ENCODE measurements around the gene DNAJB11. TPM values are rescaled to one million over a fixed set of nuclear protein-coding genes. Genes with fewer than 3 reads are reported as not detected.

The DNAJB11 gene
- total and polyA plus RNA-seq, 8 donors = 17.0 to 62.1 (median 31.9) TPM

- intact Hi-C loops (cut with DNase I; ENCODE audit: low total_unique reads) = no loop called here
- no peak for DNase-seq
- Histone ChIP-seq H3K27ac (no peak overlapping the region), H3K4me3 (no peak overlapping the region), H3K36me3 (no peaks in the 10 kb centered on the region), H3K27me3 (no peaks in the 10 kb centered on the region), H3K9me3 (no peaks in the 10 kb centered on the region), H3K4me1 (peaks cover 0 to 4% (median 0%) of the 10 kb centered on the region in 4 donors)
- WGBS, 5 donors = 82 to 92% (median 84%) methylated on average over 3 of the region's 3 CpGs
- TF ChIP-seq EP300 (IDR thresholded peaks at IDR 0.05) = no peak
- TF ChIP-seq POLR2A (IDR thresholded peaks at IDR 0.05) = no peak
- TF ChIP-seq POLR2AphosphoS5 (IDR thresholded peaks at IDR 0.05) = no peak
- no peak for TF ChIP-seq CTCF (IDR thresholded peaks at IDR 0.05)
Measured at GRCh38 chr3:186593862-186594261, 23.3 kb downstream of the DNAJB11 start.

GRCh38 chr3:186594591-186595113, 24.1 kb downstream of the DNAJB11 start:
- Histone ChIP-seq H3K27me3 (no peaks in the 10 kb centered on the region), H3K36me3 (no peaks in the 10 kb centered on the region), H3K27ac (no peak overlapping the region), H3K9me3 (no peaks in the 10 kb centered on the region), H3K4me3 (no peak overlapping the region), H3K4me1 (no peaks in the 10 kb centered on the region)
- no peak for DNase-seq
- no peak for TF ChIP-seq POLR2A (IDR thresholded peaks at IDR 0.05)
- no peak for TF ChIP-seq CTCF (IDR thresholded peaks at IDR 0.05)
- TF ChIP-seq POLR2AphosphoS5 (IDR thresholded peaks at IDR 0.05) = no peak
- TF ChIP-seq EP300 (IDR thresholded peaks at IDR 0.05) = no peak
- 72 to 82% (median 78%) methylated on average over 6 of the region's 6 CpGs for WGBS, 5 donors
- intact Hi-C loops (cut with DNase I; ENCODE audit: low total_unique reads) = no loop called here

GRCh38 chr3:186596568-186597287, 26.2 kb downstream of the DNAJB11 start:
- WGBS, 5 donors = 52 to 59% (median 55%) methylated on average over 17 of the region's 17 CpGs
- no peaks in the 10 kb centered on the region for H3K27me3 ChIP-seq
- no peaks in the 10 kb centered on the region for H3K9me3 ChIP-seq
- intact Hi-C loops (cut with DNase I; ENCODE audit: low total_unique reads) = no loop called here
- no peaks in the 10 kb centered on the region for H3K36me3 ChIP-seq
- no peak overlapping the region for H3K4me3 ChIP-seq
- H3K27ac ChIP-seq = no peak overlapping the region
- DNase-seq = peak; percentile 32 to 51
- H3K4me1 ChIP-seq = no peaks in the 10 kb centered on the region
- no peak for TF ChIP-seq POLR2AphosphoS5 (IDR thresholded peaks at IDR 0.05)
- no peak for TF ChIP-seq EP300 (IDR thresholded peaks at IDR 0.05)
- no peak for TF ChIP-seq POLR2A (IDR thresholded peaks at IDR 0.05)
- TF ChIP-seq CTCF (IDR thresholded peaks at IDR 0.05) = no peak

- TF ChIP-seq CTCF (IDR thresholded peaks at IDR 0.05) (no peak), EP300 (IDR thresholded peaks at IDR 0.05) (no peak), POLR2A (IDR thresholded peaks at IDR 0.05) (no peak), POLR2AphosphoS5 (IDR thresholded peaks at IDR 0.05) (no peak)
Measured at GRCh38 chr3:186598108-186598784, 27.7 kb downstream of the DNAJB11 start.

More at GRCh38 chr3:186598108-186598784, 27.7 kb downstream of the DNAJB11 start:
- no peak overlapping the region for H3K4me3 ChIP-seq
- H3K9me3 ChIP-seq = no peaks in the 10 kb centered on the region
- no peaks in the 10 kb centered on the region for H3K27me3 ChIP-seq
- DNase-seq = no peak
- no peaks in the 10 kb centered on the region for H3K4me1 ChIP-seq
- no peaks in the 10 kb centered on the region for H3K36me3 ChIP-seq
- intact Hi-C loops (cut with DNase I; ENCODE audit: low total_unique reads) = no loop called here
- WGBS, 5 donors = 73 to 89% (median 88%) methylated on average over 11 of the region's 11 CpGs
- H3K27ac ChIP-seq = no peak overlapping the region
